ENCODE results near the gene ACD.

DNA sequence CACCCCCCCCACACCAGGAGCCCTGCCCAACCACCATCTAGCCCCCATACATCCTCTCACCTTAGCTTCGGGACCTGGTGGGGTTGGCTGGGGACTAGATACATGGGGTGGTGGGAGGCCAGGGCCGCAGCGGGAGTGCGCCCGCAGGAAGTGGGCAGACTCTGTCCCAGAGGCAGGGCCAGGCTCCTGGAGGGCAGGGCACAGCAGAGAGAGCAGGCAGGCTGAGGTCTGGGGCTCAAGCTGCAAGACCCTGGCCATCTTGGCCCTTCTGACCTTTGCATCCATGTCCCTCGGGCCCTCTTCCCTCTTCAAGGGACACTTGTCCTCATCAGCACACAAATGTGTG lies 3.8 kb upstream of the ACD start:
- no peak for TF ChIP-seq POLR2A (IDR thresholded peaks at IDR 0.05)
- TF ChIP-seq, protein P1, sequence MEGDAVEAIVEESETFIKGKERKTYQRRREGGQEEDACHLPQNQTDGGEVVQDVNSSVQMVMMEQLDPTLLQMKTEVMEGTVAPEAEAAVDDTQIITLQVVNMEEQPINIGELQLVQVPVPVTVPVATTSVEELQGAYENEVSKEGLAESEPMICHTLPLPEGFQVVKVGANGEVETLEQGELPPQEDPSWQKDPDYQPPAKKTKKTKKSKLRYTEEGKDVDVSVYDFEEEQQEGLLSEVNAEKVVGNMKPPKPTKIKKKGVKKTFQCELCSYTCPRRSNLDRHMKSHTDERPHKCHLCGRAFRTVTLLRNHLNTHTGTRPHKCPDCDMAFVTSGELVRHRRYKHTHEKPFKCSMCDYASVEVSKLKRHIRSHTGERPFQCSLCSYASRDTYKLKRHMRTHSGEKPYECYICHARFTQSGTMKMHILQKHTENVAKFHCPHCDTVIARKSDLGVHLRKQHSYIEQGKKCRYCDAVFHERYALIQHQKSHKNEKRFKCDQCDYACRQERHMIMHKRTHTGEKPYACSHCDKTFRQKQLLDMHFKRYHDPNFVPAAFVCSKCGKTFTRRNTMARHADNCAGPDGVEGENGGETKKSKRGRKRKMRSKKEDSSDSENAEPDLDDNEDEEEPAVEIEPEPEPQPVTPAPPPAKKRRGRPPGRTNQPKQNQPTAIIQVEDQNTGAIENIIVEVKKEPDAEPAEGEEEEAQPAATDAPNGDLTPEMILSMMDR (IDR thresholded peaks at IDR 0.05) = no peak

Measured in body of pancreas (tissue), 4 donors.